ENCODE data around the gene SLC30A1. TPM values are rescaled to one million over a fixed set of nuclear protein-coding genes. Genes with fewer than 3 reads are reported as not detected.

The SLC30A1 gene
- polyA plus RNA-seq, 1 donor from 2014 or later: 6.5 TPM

- no peaks in the 10 kb centered on the region for H3K9me2 ChIP-seq (ENCODE audit: insufficient read depth, low read length)
- H3K4me3 ChIP-seq (ENCODE audit: low read length): no peak overlapping the region
- no peaks in the 10 kb centered on the region for H3K27me3 ChIP-seq (ENCODE audit: insufficient read depth, low read depth, low read length)
- H3F3A ChIP-seq (ENCODE audit: insufficient read depth, low read length, poor library complexity, severe bottlenecking): no peaks in the 10 kb centered on the region
- H3K79me2 ChIP-seq (replicated peaks; ENCODE audit: insufficient read depth, low read length): no peaks in the 10 kb centered on the region
- no peak overlapping the region for H3K9ac ChIP-seq (ENCODE audit: low read length)
- no peak for TF ChIP-seq EZH2 (IDR thresholded peaks at IDR 0.05; ENCODE audit: borderline replicate concordance, insufficient read depth, low read length, poor library complexity, severe bottlenecking)
- TF ChIP-seq, protein P1, sequence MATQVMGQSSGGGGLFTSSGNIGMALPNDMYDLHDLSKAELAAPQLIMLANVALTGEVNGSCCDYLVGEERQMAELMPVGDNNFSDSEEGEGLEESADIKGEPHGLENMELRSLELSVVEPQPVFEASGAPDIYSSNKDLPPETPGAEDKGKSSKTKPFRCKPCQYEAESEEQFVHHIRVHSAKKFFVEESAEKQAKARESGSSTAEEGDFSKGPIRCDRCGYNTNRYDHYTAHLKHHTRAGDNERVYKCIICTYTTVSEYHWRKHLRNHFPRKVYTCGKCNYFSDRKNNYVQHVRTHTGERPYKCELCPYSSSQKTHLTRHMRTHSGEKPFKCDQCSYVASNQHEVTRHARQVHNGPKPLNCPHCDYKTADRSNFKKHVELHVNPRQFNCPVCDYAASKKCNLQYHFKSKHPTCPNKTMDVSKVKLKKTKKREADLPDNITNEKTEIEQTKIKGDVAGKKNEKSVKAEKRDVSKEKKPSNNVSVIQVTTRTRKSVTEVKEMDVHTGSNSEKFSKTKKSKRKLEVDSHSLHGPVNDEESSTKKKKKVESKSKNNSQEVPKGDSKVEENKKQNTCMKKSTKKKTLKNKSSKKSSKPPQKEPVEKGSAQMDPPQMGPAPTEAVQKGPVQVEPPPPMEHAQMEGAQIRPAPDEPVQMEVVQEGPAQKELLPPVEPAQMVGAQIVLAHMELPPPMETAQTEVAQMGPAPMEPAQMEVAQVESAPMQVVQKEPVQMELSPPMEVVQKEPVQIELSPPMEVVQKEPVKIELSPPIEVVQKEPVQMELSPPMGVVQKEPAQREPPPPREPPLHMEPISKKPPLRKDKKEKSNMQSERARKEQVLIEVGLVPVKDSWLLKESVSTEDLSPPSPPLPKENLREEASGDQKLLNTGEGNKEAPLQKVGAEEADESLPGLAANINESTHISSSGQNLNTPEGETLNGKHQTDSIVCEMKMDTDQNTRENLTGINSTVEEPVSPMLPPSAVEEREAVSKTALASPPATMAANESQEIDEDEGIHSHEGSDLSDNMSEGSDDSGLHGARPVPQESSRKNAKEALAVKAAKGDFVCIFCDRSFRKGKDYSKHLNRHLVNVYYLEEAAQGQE (IDR thresholded peaks at IDR 0.05; ENCODE audit: borderline replicate concordance): no peak
- no peak for TF ChIP-seq RAD21 (conservative IDR thresholded peaks at IDR 0.05)
- TF ChIP-seq POLR2AphosphoS5 (IDR thresholded peaks at IDR 0.05): no peak
- TF ChIP-seq CTCF (IDR thresholded peaks at IDR 0.05; ENCODE audit: poor library complexity, severe bottlenecking): no peak
- TF ChIP-seq MXI1 (conservative IDR thresholded peaks at IDR 0.05; ENCODE audit: poor library complexity, severe bottlenecking): no peak
- no peak for TF ChIP-seq SMC3 (conservative IDR thresholded peaks at IDR 0.05; ENCODE audit: poor library complexity)
- no peak for TF ChIP-seq EP300 (conservative IDR thresholded peaks at IDR 0.05; ENCODE audit: poor library complexity, severe bottlenecking)
- no peak for TF ChIP-seq TAF1 (IDR thresholded peaks at IDR 0.05; ENCODE audit: low read depth)
- no peak overlapping the region for H2AFZ ChIP-seq (ENCODE audit: low read depth, low read length)
- H3K9me3 ChIP-seq (ENCODE audit: low read length): no peaks in the 10 kb centered on the region
- H3K36me3 ChIP-seq (ENCODE audit: insufficient read depth, low read length): no peaks in the 10 kb centered on the region
- no peak overlapping the region for H3K27ac ChIP-seq (ENCODE audit: low read length)
- H3K4me2 ChIP-seq (ENCODE audit: low read length): no peak overlapping the region
- no peaks in the 10 kb centered on the region for H4K20me1 ChIP-seq (ENCODE audit: insufficient read depth)
Observed at GRCh38 chr1:211614615-211615014, 35.7 kb upstream of the SLC30A1 start.

GRCh38 chr1:211613951-211614350 lies 35.0 kb upstream of the SLC30A1 start:
- Histone ChIP-seq H3K9ac (ENCODE audit: low read length) (no peak overlapping the region), H3K79me2 (replicated peaks; ENCODE audit: insufficient read depth, low read length) (no peaks in the 10 kb centered on the region), H3K9me3 (ENCODE audit: low read length) (no peaks in the 10 kb centered on the region), H3K36me3 (ENCODE audit: insufficient read depth, low read length) (no peaks in the 10 kb centered on the region), H3K4me2 (ENCODE audit: low read length) (no peak overlapping the region), H3K4me3 (ENCODE audit: low read length) (no peak overlapping the region), H3F3A (ENCODE audit: insufficient read depth, low read length, poor library complexity, severe bottlenecking) (no peaks in the 10 kb centered on the region), H3K27me3 (ENCODE audit: insufficient read depth, low read depth, low read length) (no peaks in the 10 kb centered on the region), H3K27ac (ENCODE audit: low read length) (no peak overlapping the region), H3K9me2 (ENCODE audit: insufficient read depth, low read length) (no peaks in the 10 kb centered on the region), H4K20me1 (ENCODE audit: insufficient read depth) (no peaks in the 10 kb centered on the region), H2AFZ (ENCODE audit: low read depth, low read length) (no peak overlapping the region)
- TF ChIP-seq RAD21 (conservative IDR thresholded peaks at IDR 0.05): no peak
- no peak for TF ChIP-seq TAF1 (IDR thresholded peaks at IDR 0.05; ENCODE audit: low read depth)
- TF ChIP-seq EZH2 (IDR thresholded peaks at IDR 0.05; ENCODE audit: borderline replicate concordance, insufficient read depth, low read length, poor library complexity, severe bottlenecking): no peak
- TF ChIP-seq SMC3 (conservative IDR thresholded peaks at IDR 0.05; ENCODE audit: poor library complexity): no peak
- TF ChIP-seq, protein P1 (IDR thresholded peaks at IDR 0.05; ENCODE audit: borderline replicate concordance): no peak
- no peak for TF ChIP-seq MXI1 (conservative IDR thresholded peaks at IDR 0.05; ENCODE audit: poor library complexity, severe bottlenecking)
- TF ChIP-seq EP300 (conservative IDR thresholded peaks at IDR 0.05; ENCODE audit: poor library complexity, severe bottlenecking): no peak
- TF ChIP-seq CTCF (IDR thresholded peaks at IDR 0.05; ENCODE audit: poor library complexity, severe bottlenecking): no peak

All from neural cell (in vitro differentiated cells).